K562 (cell line): ENCODE results near the gene IRGQ. TPM values are rescaled to one million over a fixed set of nuclear protein-coding genes. Genes with fewer than 3 reads are reported as not detected.

Source experiments
- BRF2 ChIP-seq: IDR thresholded peaks from 3 replicates; pipeline ENCODE4 v1.6.1; 2011; ENCODE audit warnings: borderline replicate concordance, mild to moderate bottlenecking; ENCODE audit not compliant: insufficient read length, insufficient read depth
- FOXA3 ChIP-seq, 2 experiments: fragments of 450-650 bp in 1 of 2; sonication (generic) in 1 of 2; formaldehyde crosslinking; IDR thresholded peaks in 1 of 2; conservative IDR thresholded peaks in 1 of 2; 2 replicates each; pipeline versions ENCODE4 v1.4.0 to v1.8.0; 2020 to 2022; ENCODE audit warnings: mild to moderate bottlenecking in 2 of 2, missing genetic modification reagents in 1 of 2
- HIVEP1 ChIP-seq: fragments of 250-450 bp; sonication (Bioruptor Pico); IDR thresholded peaks from 2 replicates; pipeline ENCODE4 v1.4.0; 2020; ENCODE audit warnings: mild to moderate bottlenecking
- HMG20A ChIP-seq: fragments of 450-650 bp; formaldehyde crosslinking; conservative IDR thresholded peaks from 2 replicates; pipeline ENCODE4 v1.4.0; 2020; ENCODE audit warnings: mild to moderate bottlenecking, mixed read lengths
- KLF13 ChIP-seq: fragments of 450-650 bp; IDR thresholded peaks from 2 replicates; pipeline ENCODE4 v1.6.1; 2016; ENCODE audit warnings: missing genetic modification characterization, low read depth, mild to moderate bottlenecking, missing compliant biosample characterization, moderate library complexity, borderline replicate concordance
- NFE2 ChIP-seq: IDR thresholded peaks from 2 replicates; pipeline ENCODE4 v1.6.1; 2014; ENCODE audit warnings: antibody characterized with exemption, low read depth
- NUFIP1 ChIP-seq: fragments of 450-650 bp; IDR thresholded peaks from 2 replicates; pipeline ENCODE4 v1.6.1; 2018; ENCODE audit not compliant: partially characterized antibody
- PML ChIP-seq: IDR thresholded peaks from 2 replicates; pipeline ENCODE4 v1.6.1; 2012; ENCODE audit warnings: low read length, inconsistent platforms
- POLR2G ChIP-seq: fragments of 200-400 bp; formaldehyde crosslinking; IDR thresholded peaks from 2 replicates; pipeline ENCODE4 v1.6.1; 2017; ENCODE audit warnings: low read depth, mild to moderate bottlenecking, antibody characterized with exemption, low read length, moderate library complexity
- PRMT5 ChIP-seq: sonication (generic); formaldehyde crosslinking; IDR thresholded peaks from 2 replicates; pipeline ENCODE4 v1.5.0; 2020; ENCODE audit warnings: missing genetic modification reagents
- RBBP5 ChIP-seq: fragments of 200-600 bp; sonication (generic); IDR thresholded peaks from 2 replicates; pipeline ENCODE4 v1.6.1; 2012; ENCODE audit warnings: borderline replicate concordance, mild to moderate bottlenecking, low read length, control low read depth, inconsistent platforms; ENCODE audit not compliant: insufficient read depth, poor library complexity, severe bottlenecking
- SMARCA4 ChIP-seq: fragments of 450-650 bp; IDR thresholded peaks from 2 replicates; pipeline ENCODE4 v1.6.1; 2016
- SUPT5H ChIP-seq: fragments of 450-650 bp; IDR thresholded peaks from 2 replicates; pipeline ENCODE4 v1.6.1; 2016
- TARDBP ChIP-seq: fragments of 450-650 bp; IDR thresholded peaks from 2 replicates; pipeline ENCODE4 v1.6.1; 2016
- ZBTB43 ChIP-seq: sonication (generic); formaldehyde crosslinking; IDR thresholded peaks from 2 replicates; pipeline ENCODE4 v1.8.0; 2023; ENCODE audit warnings: mild to moderate bottlenecking, missing genetic modification reagents
- ZFP36 ChIP-seq: fragments of 150-350 bp; IDR thresholded peaks from 2 replicates; pipeline ENCODE4 v1.6.1; 2018; ENCODE audit warnings: low read length, low read depth; ENCODE audit not compliant: partially characterized antibody
- ZNF407 ChIP-seq: fragments of 450-650 bp; IDR thresholded peaks from 2 replicates; pipeline ENCODE4 v1.6.1; 2016; ENCODE audit warnings: low read depth
- ZNF76 ChIP-seq: fragments of 250-450 bp; sonication (Bioruptor Pico); IDR thresholded peaks from 2 replicates; pipeline ENCODE4 v1.4.0; 2020; ENCODE audit warnings: mild to moderate bottlenecking, moderate library complexity, borderline replicate concordance
- polyA plus RNA-seq, 8 experiments: library from polyadenylated mRNA; depleted of rRNA in 4 of 8; stranded (reverse) in 5 of 8; unstranded in 3 of 8; fragments of >200 nt; fragmentation: Nextera tagmentation in 2 of 8; fragmentation: Illumina TruSeq in 1 of 8; extraction: Ambion mirVana in 2 of 8; extraction: Trizol in 1 of 8; gene quantifications; 2 replicates each; pipeline versions ENCODE4 v1.2.1 to v1.2.3, GENCODE V29; 2011 to 2014; ENCODE audit warnings: inconsistent platforms in 1 of 8, missing spikeins in 1 of 8
- total RNA-seq, 7 experiments: library from RNA; depleted of rRNA in 6 of 7; stranded (reverse); fragments of >200 nt in 6 of 7; fragmentation: Illumina TruSeq in 2 of 7; extraction: Trizol in 2 of 7; gene quantifications; 2 replicates each; pipeline versions ENCODE4 v1.2.1 to v1.2.3, GENCODE V29; 2011 to 2021; ENCODE audit warnings: low replicate concordance in 1 of 7

Gene IRGQ
- total and polyA plus RNA-seq, 9 of the 15 experiments (the other 6 are each of a cell fraction or from before 2014, with no cell fraction given), result 3.5 to 19.2 (median 7.9) TPM

- TF ChIP-seq ZBTB43 (CRISPR knock-in tag) (peak; percentile 45; the same call in 1 of the 2 replicates), ZFP36 (no peak), HIVEP1 (peak; percentile 71; the same call in 1 of the 2 replicates), PRMT5 (CRISPR knock-in tag) (no peak), PML (peak; percentile 31), BRF2 (no peak), RBBP5 (peak; percentile 87), TARDBP (peak; percentile 12; the same call in 1 of the 2 replicates), FOXA3 (CRISPR knock-in tag; conservative IDR thresholded peaks at IDR 0.05 in 1 of 2, IDR thresholded peaks at IDR 0.05 in 1 of 2) (no peak), ZNF76 (peak; percentile 88), NFE2 (peak; percentile 54; the same call in 1 of the 2 replicates), KLF13 (peak; percentile 74), ZNF407 (no peak), POLR2G (peak; percentile 98), NUFIP1 (no peak), HMG20A (CRISPR knock-in tag) (no peak), SMARCA4 (no peak; the same call in 1 of the 2 replicates), SUPT5H (peak; percentile 85)
These were observed 23.5 kb upstream of the IRGQ start, which contains the start of gene ZNF428 (continued) for GRCh38 chr19:43619262-43620060.
